ENCODE measurements around the gene NOX1. TPM values are rescaled to one million over a fixed set of nuclear protein-coding genes. Genes with fewer than 3 reads are reported as not detected.

Gene NOX1
- total RNA-seq, result not detected

GRCh38 chrX:100874325-100874724, at the start of gene NOX1:
Gene NOX1 (minus strand): TSS chrX:100874359. CDS start chrX:100874139, 220 bp downstream.
- ATAC-seq (no peak), DNase-seq (ENCODE audit: low spot score) (no peak)

- DNase-seq (ENCODE audit: low spot score), result no peak
- no peak for ATAC-seq
Measured at GRCh38 chrX:100915562-100915961, 41.4 kb upstream of the NOX1 start.

DNA sequence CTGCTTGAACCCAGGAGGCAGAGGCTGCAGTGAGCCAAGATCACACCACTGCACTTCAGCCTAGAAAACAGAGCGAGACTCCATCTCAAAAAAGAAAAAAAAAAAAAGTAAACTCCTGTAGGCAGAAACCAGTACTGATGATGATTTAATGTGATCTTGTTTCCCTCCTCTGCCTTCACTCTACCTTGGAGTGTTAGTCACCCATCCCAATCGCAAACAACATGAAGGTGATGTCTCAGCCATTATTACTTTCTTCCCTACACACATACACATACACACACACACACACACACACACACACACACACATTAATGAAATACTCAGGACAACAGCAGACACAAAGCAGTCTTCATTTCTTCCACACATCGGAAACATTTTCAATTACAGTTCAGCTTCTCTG, 39.0 kb upstream of the NOX1 start:
- ATAC-seq (no peak), DNase-seq (ENCODE audit: low spot score) (no peak)

DNA sequence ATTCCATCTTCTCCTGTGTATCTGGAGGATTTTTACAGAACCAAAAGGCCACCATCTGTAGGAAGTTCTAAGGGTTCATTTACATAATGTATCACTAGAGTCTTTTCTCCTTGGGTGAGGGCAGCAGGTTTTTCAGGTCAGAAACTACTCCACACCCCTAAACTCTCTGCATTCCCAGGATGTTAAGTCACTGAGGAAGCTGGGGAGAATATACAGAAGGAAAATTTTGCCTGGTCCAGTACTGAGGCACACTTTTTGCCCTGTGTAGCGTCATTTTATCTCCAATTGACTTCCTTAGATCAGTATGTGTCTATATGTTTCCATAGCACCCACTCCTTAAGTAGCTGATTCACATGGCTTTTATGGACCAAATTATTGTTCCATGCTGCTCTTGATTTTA, 37.6 kb upstream of the NOX1 start:
- no peak for ATAC-seq

GRCh38 chrX:100905620-100906019, 31.5 kb upstream of the NOX1 start:
- DNase-seq (ENCODE audit: low spot score) (no peak), ATAC-seq (no peak)

More for the DNA sequence above, 37.6 kb upstream of the NOX1 start:
- DNase-seq (ENCODE audit: low spot score), result no peak

DNA sequence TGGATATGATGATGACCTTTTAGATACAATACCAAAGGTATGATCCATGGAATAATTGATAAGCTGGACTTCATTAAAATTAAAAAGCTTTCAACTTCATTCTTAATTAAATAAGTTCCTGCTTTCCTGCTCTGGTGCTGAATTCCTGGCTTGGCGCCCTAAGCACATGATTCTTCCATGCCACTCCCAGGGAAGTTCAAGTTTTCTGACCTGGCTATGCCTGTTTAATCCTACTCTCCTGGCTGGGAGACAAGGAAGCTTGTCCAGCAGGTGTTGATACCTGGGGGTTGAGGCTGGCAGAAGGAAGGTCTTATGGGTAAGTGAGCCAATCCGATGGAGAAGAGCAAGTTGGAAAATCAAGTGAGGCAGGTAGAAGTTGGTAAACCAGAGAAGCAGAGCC, 30.3 kb upstream of the NOX1 start:
- DNase-seq (ENCODE audit: low spot score), result no peak
- no peak for ATAC-seq

DNA sequence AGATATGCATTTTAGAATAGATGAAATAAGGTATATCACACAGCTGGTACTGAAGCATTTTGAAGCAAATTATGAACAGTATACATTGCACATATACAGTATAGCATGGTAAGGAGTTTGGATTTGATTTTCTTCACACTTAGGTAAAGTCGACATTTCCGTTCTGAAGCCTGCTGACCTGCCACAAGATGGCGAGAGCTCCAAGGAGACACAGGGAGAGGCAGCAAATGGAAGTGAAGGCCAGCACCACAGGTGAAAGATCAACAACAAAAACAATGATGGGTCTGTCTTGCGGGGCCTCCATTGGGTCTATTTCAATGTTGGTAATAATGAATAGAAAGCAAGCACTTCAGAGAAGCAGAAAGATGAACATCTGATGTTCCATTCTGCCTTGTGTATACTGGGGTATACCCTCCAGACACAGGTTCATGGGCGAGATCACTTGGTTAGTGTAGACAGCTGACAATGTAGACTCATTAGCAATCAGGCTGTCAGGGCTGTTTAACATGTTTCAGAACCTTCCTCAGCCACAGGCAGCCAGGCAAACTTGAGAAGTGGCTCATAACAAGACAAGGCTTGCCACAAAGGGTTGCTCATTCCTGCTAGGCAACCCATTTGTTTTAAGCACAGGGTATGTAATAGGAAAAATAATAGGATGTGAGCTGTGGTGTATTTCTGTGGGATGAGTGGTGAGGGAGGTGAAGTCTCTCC, 21.4 kb upstream of the NOX1 start:
- ATAC-seq, result peak; percentile 60

DNA sequence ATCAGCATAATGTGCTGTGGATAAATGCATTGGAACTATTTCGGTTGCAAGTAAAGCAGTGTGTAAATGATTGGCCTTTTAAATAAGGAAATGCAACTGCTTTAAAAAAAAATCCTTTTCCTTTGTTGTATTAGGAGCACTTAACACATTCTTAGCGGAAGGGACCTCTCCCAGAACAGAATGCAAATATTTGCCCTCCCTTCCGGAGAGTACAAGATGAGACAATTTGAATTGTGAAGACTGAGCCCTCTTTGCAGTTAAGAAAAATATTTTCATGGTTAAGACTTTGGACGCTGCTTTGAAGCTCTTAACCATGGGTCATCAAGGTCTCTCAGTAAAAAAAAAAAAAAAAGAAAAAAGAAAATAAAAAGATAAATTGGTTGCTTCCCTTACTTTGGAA, 9.5 kb upstream of the NOX1 start:
- no peak for ATAC-seq
- no peak for DNase-seq (ENCODE audit: low spot score)

More for the DNA sequence above, 21.4 kb upstream of the NOX1 start:
- DNase-seq (ENCODE audit: low spot score), result no peak

DNA sequence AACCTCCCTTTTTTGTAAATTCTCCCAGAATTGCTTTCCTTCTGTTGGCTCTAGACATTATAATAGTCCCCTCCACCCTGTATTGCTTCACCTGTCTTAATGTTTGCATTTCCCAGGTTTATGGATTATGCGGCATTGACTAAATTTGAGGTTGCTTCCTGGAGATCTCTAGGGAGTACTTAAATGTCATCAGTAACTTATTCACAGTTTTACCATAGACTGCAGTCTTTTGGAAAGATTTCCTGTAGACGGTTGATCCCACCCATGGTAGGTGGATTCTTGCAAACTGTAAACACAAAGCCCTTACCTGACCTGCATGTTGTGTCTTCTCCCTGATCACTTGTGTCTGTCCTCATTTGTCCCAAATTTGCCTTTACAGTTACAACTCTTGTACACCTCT, 6.2 kb upstream of the NOX1 start:
- ATAC-seq (no peak), DNase-seq (ENCODE audit: low spot score) (no peak)

DNA sequence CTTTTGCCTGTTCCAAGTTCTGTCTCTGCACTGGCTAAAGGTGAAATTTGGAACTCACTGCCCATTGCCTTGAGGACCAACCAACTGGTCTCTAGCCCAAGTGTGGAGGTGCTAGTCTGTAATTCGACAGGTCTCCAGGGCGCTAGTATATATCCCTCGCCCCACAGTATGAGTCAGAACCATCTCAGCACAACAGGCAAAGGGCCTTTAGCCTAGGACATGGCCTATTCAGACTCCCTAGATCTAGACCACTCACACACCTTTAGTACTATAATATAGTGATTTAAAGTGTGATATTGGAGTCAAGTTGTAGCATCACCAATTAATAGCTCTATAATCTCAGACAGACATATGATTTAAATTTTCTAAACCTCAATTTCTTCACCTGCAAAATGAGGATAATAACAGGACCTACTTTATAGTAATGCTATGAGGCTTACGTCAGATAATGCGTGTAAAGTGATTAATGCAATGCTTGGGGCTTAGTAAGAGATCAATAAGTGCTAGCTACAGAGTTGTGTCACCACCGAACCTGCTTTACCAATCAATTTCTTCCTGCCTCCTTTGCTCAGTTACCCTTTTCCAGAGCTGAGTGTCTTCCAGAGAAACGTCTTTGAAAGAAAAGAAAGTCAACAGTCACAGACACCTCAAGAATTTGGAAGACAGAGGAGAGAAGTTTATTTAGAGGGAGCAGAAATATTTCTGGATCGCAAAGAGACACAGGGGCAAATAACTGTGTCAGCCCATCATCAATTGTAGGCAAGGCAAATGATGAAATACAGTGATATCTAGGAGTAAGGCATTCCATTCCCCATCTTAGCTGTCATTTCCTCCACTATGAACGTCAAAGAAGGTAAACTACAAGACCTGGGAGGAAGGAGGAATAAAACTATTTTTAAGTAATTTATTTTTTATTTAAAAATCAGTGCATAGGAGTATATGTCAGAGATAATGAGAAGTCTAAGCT, 2.3 kb downstream of the NOX1 start:
- no peak for DNase-seq (ENCODE audit: low spot score)
- no peak for ATAC-seq

- DNase-seq (ENCODE audit: low spot score) (no peak), ATAC-seq (no peak)
Measured at GRCh38 chrX:100870527-100870926, 3.6 kb downstream of the NOX1 start.

DNA sequence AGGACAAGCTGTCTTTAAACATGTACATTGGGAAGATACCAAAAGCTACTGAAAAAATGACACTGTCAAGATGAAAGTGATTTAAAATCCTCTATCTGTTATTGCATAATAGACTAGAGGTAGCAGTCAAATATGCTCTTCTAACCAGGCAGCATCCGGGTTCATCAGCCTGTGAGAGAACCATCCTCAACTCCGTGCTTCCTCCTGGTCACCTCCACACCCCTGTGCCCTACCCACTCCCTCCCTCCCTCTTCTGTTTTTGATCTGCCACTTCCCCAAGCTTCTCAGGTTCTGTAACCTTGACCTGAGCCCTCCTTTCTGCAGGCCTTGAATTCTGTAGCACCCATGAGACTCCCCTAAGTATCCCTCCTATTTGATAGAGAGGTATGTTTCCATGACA, 5.9 kb downstream of the NOX1 start:
- no peak for ATAC-seq
- DNase-seq (ENCODE audit: low spot score), result no peak

DNA sequence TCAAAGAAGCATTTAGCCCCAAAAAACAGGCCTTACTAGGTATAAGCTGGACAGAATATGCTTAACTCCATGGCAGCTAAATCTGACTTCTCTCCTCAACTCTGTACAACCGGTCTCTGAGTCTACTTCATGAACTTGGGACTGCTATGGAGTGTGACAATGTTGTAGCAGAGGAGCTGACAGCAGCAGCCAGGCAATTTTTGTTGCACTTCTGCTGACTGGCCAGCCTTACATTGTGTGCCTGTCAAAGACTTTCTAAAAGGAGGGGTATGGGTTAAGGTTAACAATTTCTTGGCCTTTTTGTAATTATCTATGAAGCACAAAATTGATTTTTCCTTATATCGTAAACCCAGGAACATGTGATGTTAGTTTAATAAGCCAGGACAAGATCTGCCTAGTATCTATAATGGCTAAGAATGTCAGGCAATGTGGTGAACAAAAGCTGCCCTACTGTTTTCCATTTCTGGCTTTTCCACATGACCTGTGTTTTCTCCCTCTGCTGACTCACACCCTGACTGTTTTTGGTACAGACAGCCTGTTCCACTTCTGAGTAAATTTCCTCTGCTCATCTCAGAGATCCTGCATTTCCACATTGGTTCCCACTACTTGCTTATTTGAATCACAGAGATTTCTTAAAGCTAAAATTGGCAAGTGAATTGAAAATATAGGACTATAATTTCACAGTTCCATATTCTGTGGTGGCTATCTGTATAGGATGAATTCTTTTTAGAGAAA, 9.3 kb downstream of the NOX1 start:
- DNase-seq (ENCODE audit: low spot score) (no peak), ATAC-seq (no peak)

DNA sequence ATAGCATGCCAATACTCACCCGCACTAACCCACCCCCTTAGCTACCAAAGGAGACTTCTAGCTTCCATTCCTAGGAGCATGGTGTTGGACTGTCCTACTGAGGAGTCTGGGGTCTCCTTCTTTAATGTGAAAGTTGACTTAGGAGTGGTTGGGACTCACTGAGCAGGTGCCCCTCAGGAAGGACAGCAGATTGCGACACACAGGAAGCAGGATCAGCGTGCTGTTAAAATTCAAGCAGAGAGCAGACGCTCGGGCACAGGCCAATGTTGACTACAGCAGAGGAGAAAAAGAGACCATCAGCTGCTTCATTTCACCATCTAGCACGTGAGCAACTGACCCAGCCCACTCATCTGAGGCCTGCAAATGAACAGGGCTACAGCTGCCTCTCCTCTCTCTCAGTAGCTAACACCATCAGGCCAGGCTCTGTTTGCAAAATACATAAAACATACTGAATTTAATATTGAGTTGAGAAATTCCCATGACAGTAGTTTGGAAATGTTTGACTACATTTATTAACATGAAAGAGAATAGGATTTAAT, 10.8 kb downstream of the NOX1 start:
- DNase-seq (ENCODE audit: low spot score) (no peak), ATAC-seq (no peak)

GRCh38 chrX:100852810-100853209, 21.3 kb downstream of the NOX1 start:
- ATAC-seq, result no peak

GRCh38 chrX:100850317-100850716, 23.8 kb downstream of the NOX1 start:
- DNase-seq (ENCODE audit: low spot score) (no peak), ATAC-seq (no peak)

More at GRCh38 chrX:100852810-100853209, 21.3 kb downstream of the NOX1 start:
- DNase-seq (ENCODE audit: low spot score), result no peak

DNA sequence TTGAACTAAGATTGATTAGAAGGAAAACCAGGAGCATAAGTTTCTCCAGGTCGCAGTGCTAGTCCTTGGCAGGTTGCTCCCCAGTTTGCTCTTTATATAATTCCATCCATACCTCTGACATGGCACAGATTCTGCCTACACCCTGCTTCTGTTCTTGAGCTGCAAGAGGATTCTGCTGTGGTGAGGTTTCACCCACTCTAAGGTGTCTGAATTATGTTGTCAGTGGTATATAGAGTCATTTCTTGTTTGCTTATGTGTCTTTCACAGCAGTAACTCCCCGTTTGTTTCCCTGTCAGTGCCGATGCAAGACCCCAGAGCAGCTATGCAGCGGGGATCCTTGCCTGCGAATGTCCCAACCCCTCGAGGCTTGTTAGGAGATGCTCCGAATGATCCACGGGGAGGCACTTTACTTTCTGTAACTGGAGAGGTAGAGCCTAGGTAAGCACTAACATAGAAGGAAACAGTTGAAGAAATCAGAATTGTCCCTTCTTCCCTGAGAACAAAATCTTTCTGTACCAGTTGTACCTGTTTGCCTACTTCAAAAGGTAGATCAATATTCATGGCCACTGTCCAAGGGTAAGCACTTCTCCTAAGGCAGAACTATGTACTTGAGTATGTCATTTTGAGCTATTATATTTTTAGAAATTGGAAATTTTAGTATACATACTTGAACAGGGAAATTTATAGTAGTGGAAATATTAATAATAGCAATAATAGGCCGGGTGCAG, 42.8 kb downstream of the NOX1 start:
- ATAC-seq, result no peak
- no peak for DNase-seq (ENCODE audit: low spot score)

GRCh38 chrX:100830547-100830946, 43.6 kb downstream of the NOX1 start:
- no peak for DNase-seq (ENCODE audit: low spot score)
- no peak for ATAC-seq

DNA sequence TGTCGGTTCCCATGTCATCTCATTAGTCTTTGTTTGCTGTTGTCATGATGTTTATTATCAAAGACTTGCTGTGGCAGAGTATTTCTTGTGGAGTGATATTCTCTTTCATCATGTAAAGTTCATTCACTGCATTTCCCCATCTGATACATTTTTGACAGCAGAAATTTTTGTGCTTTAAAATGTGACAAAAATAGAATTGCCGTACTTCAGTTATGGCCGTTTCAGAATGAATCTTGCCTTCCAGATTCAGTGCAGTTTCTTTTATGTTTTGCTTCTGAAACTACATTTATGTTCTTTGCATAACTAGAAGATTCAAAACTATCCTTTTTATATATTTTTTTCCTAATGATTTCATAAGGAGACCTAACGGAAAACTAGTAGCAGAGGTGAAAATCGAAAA, 44.0 kb downstream of the NOX1 start:
- no peak for ATAC-seq

GRCh38 chrX:100829730-100830129, 44.4 kb downstream of the NOX1 start:
- no peak for DNase-seq (ENCODE audit: low spot score)
- no peak for ATAC-seq

More for the DNA sequence above, 44.0 kb downstream of the NOX1 start:
- no peak for DNase-seq (ENCODE audit: low spot score)

Measured in left lobe of liver (tissue), 2 donors.